Left renal pelvis (tissue), 4 donors: ENCODE results near the gene PIP5K1C. TPM values are rescaled to one million over a fixed set of nuclear protein-coding genes. Genes with fewer than 3 reads are reported as not detected.
"Not testable (repeated sequence)": the region's sequence is repeated elsewhere in the genome, so short reads cannot be mapped to it uniquely, and the experiment has no call there.

Source experiments
- DNase-seq, 4 donors: peaks; one replicate each; pipeline ENCODE4 v3.0.0-alpha.2; 2013; ENCODE audit warnings: low read depth in 4 of 4, low spot score in 3 of 4
- polyA plus RNA-seq, 4 donors: library from polyadenylated mRNA; unstranded; fragments of 120-200 nt; gene quantifications; one replicate each; pipeline ENCODE4 v1.2.1, GENCODE V29; 2013; ENCODE audit not compliant: insufficient read length in 4 of 4

Gene PIP5K1C
- polyA plus RNA-seq, 4 donors: 20.3 to 33.2 (median 23.5) TPM

GRCh38 chr19:3595521-3596061 lies 104.7 kb downstream of the PIP5K1C start:
- DNase-seq: no peak

- DNase-seq: no peak
Measured at GRCh38 chr19:3593156-3593555, 107.1 kb downstream of the PIP5K1C start.

GRCh38 chr19:3591876-3592613 lies 108.2 kb downstream of the PIP5K1C start:
- no peak for DNase-seq

GRCh38 chr19:3590991-3591659 lies 109.1 kb downstream of the PIP5K1C start:
- no peak for DNase-seq

- DNase-seq: no peak
Measured at GRCh38 chr19:3589949-3590348, 110.3 kb downstream of the PIP5K1C start.

- DNase-seq: no peak
Measured at GRCh38 chr19:3589439-3589838, 110.8 kb downstream of the PIP5K1C start.

GRCh38 chr19:3586707-3587346 lies 113.4 kb downstream of the PIP5K1C start:
- DNase-seq: no peak

GRCh38 chr19:3586127-3586626 lies 114.1 kb downstream of the PIP5K1C start:
- DNase-seq: no peak

- DNase-seq: no peak
Measured at GRCh38 chr19:3585301-3586126, 114.8 kb downstream of the PIP5K1C start, which contains the start of gene GIPC3. GIPC3 (plus strand) TSS chr19:3585478; CDS start chr19:3585598, 120 bp downstream.

GRCh38 chr19:3584036-3584802 lies 116.0 kb downstream of the PIP5K1C start:
- not testable (repeated sequence) for DNase-seq

- DNase-seq: not testable (repeated sequence)
Measured at GRCh38 chr19:3581792-3582191, 118.5 kb downstream of the PIP5K1C start.

Other genes starting within 250 kb of the PIP5K1C start
- gene SMIM24, start 219.9 kb downstream of the PIP5K1C start, polyA plus RNA-seq: 100 to 1,000 TPM in 3 of 4 donors, 10 to 100 TPM in 1; 13.5 to 564 (median 408) TPM
- gene SMIM44, start 217.0 kb downstream of the PIP5K1C start, polyA plus RNA-seq: under 1 TPM in 1 of 4 donors, not detected in 3; 0.32 TPM
- 10 to 100 TPM in 1 of 4 donors, 1 to 10 TPM in 3; 4.7 to 11.4 (median 6.2) TPM for gene DOHH, start 199.8 kb downstream of the PIP5K1C start, polyA plus RNA-seq
- 10 to 100 TPM; 43.2 to 59.0 (median 50.0) TPM for gene FZR1, start 194.2 kb downstream of the PIP5K1C start, polyA plus RNA-seq
- gene TEKTIP1, start 161.3 kb downstream of the PIP5K1C start, polyA plus RNA-seq: 1 to 10 TPM; 2.7 to 7.7 (median 3.5) TPM
- 10 to 100 TPM; 31.5 to 68.4 (median 49.5) TPM for gene MFSD12, start 142.9 kb downstream of the PIP5K1C start, polyA plus RNA-seq
- 10 to 100 TPM; 57.9 to 96.7 (median 69.9) TPM for gene HMG20B, start 127.5 kb downstream of the PIP5K1C start, polyA plus RNA-seq
- gene GIPC3, start 115.0 kb downstream of the PIP5K1C start, polyA plus RNA-seq: 1 to 10 TPM; 1.1 to 3.5 (median 3.0) TPM
- 1 to 10 TPM; 1.4 to 3.9 (median 3.2) TPM for gene TBXA2R, start 93.6 kb downstream of the PIP5K1C start, polyA plus RNA-seq
- 10 to 100 TPM; 17.8 to 30.4 (median 22.2) TPM for gene CACTIN, start 73.7 kb downstream of the PIP5K1C start, polyA plus RNA-seq
- gene TJP3, start 7.9 kb upstream of the PIP5K1C start, polyA plus RNA-seq: 10 to 100 TPM in 2 of 4 donors, 1 to 10 TPM in 1, under 1 TPM in 1; 0.89 to 17.2 (median 8.7) TPM
- 10 to 100 TPM in 3 of 4 donors, 1 to 10 TPM in 1; 9.9 to 26.9 (median 14.6) TPM for gene APBA3, start 61.2 kb upstream of the PIP5K1C start, polyA plus RNA-seq
- gene MRPL54, start 62.2 kb upstream of the PIP5K1C start, polyA plus RNA-seq: 10 to 100 TPM; 25.2 to 41.8 (median 31.3) TPM
- gene RAX2, start 71.8 kb upstream of the PIP5K1C start, polyA plus RNA-seq: under 1 TPM in 1 of 4 donors, not detected in 3; 0.20 TPM
- 1 to 10 TPM in 3 of 4 donors, under 1 TPM in 1; 0.57 to 1.6 (median 1.4) TPM for gene MATK, start 85.9 kb upstream of the PIP5K1C start, polyA plus RNA-seq
- gene ZFR2, start 168.6 kb upstream of the PIP5K1C start, polyA plus RNA-seq: 1 to 10 TPM; 1.3 to 2.9 (median 2.0) TPM
- under 1 TPM; 0.30 to 0.76 (median 0.47) TPM for gene ATCAY, start 180.2 kb upstream of the PIP5K1C start, polyA plus RNA-seq
- under 1 TPM in 1 of 4 donors, not detected in 3; 0.37 TPM for gene NMRK2, start 232.6 kb upstream of the PIP5K1C start, polyA plus RNA-seq